ENCODE results near the gene HAND2. TPM values are rescaled to one million over a fixed set of nuclear protein-coding genes. Genes with fewer than 3 reads are reported as not detected.

The HAND2 gene
- total RNA-seq, 1 donor from 2014 or later, result not detected

GRCh38 chr4:173526724-173527102, 3.3 kb downstream of the HAND2 start:
- POLR2A ChIA-PET, result no interaction called here
- intact Hi-C loops (cut with micrococcal nuclease), result no loop called here
- ATAC-seq (ENCODE audit: low read depth), result no peak
- DNase-seq, result no peak
- H3K27me3 Mint-ChIP-seq, result peaks cover 78% of the 10 kb centered on the region
- peaks cover 16% of the 10 kb centered on the region for H3K9me3 Mint-ChIP-seq
- no peak for TF ChIP-seq CTCF (IDR thresholded peaks at IDR 0.05)
- peaks cover 3% of the 10 kb centered on the region for H3K36me3 Mint-ChIP-seq (ENCODE audit: low read depth)
- CTCF ChIA-PET, result no interaction called here
- no peak overlapping the region for H3K4me3 Mint-ChIP-seq
- peaks cover 14% of the 10 kb centered on the region for H3K4me1 Mint-ChIP-seq
- no peak overlapping the region for H3K27ac Mint-ChIP-seq

- H3K27ac Mint-ChIP-seq, result no peak overlapping the region
- H3K4me1 Mint-ChIP-seq, result peaks cover 14% of the 10 kb centered on the region
- intact Hi-C loops (cut with micrococcal nuclease), result no loop called here
- ChIA-PET CTCF (no interaction called here), POLR2A (no interaction called here)
- peaks cover 79% of the 10 kb centered on the region for H3K27me3 Mint-ChIP-seq
- peaks cover 3% of the 10 kb centered on the region for H3K36me3 Mint-ChIP-seq (ENCODE audit: low read depth)
- H3K9me3 Mint-ChIP-seq, result peaks cover 17% of the 10 kb centered on the region
- ATAC-seq (ENCODE audit: low read depth) (no peak), DNase-seq (no peak)
- no peak overlapping the region for H3K4me3 Mint-ChIP-seq
- TF ChIP-seq CTCF (IDR thresholded peaks at IDR 0.05), result no peak
Measured at GRCh38 chr4:173526027-173526482, 4.0 kb downstream of the HAND2 start.

- Mint-ChIP-seq H3K9me3 (peaks cover 18% of the 10 kb centered on the region), H3K36me3 (ENCODE audit: low read depth) (peaks cover 3% of the 10 kb centered on the region), H3K4me1 (peaks cover 14% of the 10 kb centered on the region), H3K4me3 (no peak overlapping the region), H3K27ac (no peak overlapping the region), H3K27me3 (peaks cover 80% of the 10 kb centered on the region)
- ChIA-PET POLR2A (no interaction called here), CTCF (no interaction called here)
- intact Hi-C loops (cut with micrococcal nuclease), result no loop called here
- no peak for DNase-seq
- no peak for ATAC-seq (ENCODE audit: low read depth)
- no peak for TF ChIP-seq CTCF (IDR thresholded peaks at IDR 0.05)
Measured at GRCh38 chr4:173525118-173526011, 4.7 kb downstream of the HAND2 start.

- peaks cover 3% of the 10 kb centered on the region for H3K36me3 Mint-ChIP-seq (ENCODE audit: low read depth)
- TF ChIP-seq CTCF (IDR thresholded peaks at IDR 0.05), result no peak
- H3K9me3 Mint-ChIP-seq, result peaks cover 18% of the 10 kb centered on the region
- H3K27ac Mint-ChIP-seq, result no peak overlapping the region
- ATAC-seq (ENCODE audit: low read depth), result no peak
- no peak overlapping the region for H3K4me3 Mint-ChIP-seq
- H3K4me1 Mint-ChIP-seq, result peaks cover 9% of the 10 kb centered on the region
- peaks cover 83% of the 10 kb centered on the region for H3K27me3 Mint-ChIP-seq
- POLR2A ChIA-PET, result no interaction called here
- intact Hi-C loops (cut with micrococcal nuclease), result no loop called here
- CTCF ChIA-PET, result no interaction called here
- DNase-seq, result no peak
Measured at GRCh38 chr4:173524218-173525117, 5.6 kb downstream of the HAND2 start.

GRCh38 chr4:173522951-173523395, 7.1 kb downstream of the HAND2 start:
- H3K4me3 Mint-ChIP-seq, result no peak overlapping the region
- H3K36me3 Mint-ChIP-seq (ENCODE audit: low read depth), result peaks cover under 1% of the 10 kb centered on the region
- peaks cover 5% of the 10 kb centered on the region for H3K4me1 Mint-ChIP-seq
- TF ChIP-seq CTCF (IDR thresholded peaks at IDR 0.05), result no peak
- ChIA-PET CTCF (no interaction called here), POLR2A (no interaction called here)
- peaks cover 12% of the 10 kb centered on the region for H3K9me3 Mint-ChIP-seq
- intact Hi-C loops (cut with micrococcal nuclease), result loop anchor here (2.0 kb wide), 1 partner anchor 14 kb away; no protein-coding TSS in a partner anchor
- peaks cover 86% of the 10 kb centered on the region for H3K27me3 Mint-ChIP-seq
- H3K27ac Mint-ChIP-seq, result no peak overlapping the region
- ATAC-seq (ENCODE audit: low read depth) (no peak), DNase-seq (no peak)

Measured in activated B cell treated with CpG ODN at 0.5 μM for 24 hours (primary cell).